Calu3 (cell line): ENCODE measurements around the gene ERC2. TPM values are rescaled to one million over a fixed set of nuclear protein-coding genes. Genes with fewer than 3 reads are reported as not detected.

Experiments
- BruUV-seq: library from RNA; stranded (reverse); fragments of 400-500 nt; replicated peaks from 2 replicates; lab custom pipeline; 2021; lab: Mats Ljungman, UMichigan
- CTCF ChIA-PET: fragments of 300-600 bp; sonication (Branson Sonifier 250); formaldehyde crosslinking; loops from one replicate; lab custom pipeline; 2022; ENCODE audit warnings: antibody characterized with exemption; lab: Charles Lee
- DNase-seq: peaks from one replicate; pipeline ENCODE4 v3.0.0; 2022
- H3K27ac Mint-ChIP-seq: one replicate; pipeline ENCODE4 v1.8.0; 2022; ENCODE audit warnings: mixed read lengths; ENCODE audit not compliant: unreplicated experiment
- H3K27me3 Mint-ChIP-seq: one replicate; pipeline ENCODE4 v1.8.0; 2022; ENCODE audit warnings: mixed read lengths; ENCODE audit not compliant: unreplicated experiment
- H3K36me3 Mint-ChIP-seq: one replicate; pipeline ENCODE4 v1.8.0; 2022; ENCODE audit warnings: mild to moderate bottlenecking, moderate library complexity, mixed read lengths; ENCODE audit not compliant: insufficient read depth, unreplicated experiment
- H3K4me1 Mint-ChIP-seq: one replicate; pipeline ENCODE4 v1.8.0; 2022; ENCODE audit warnings: mild to moderate bottlenecking, low read depth, mixed read lengths; ENCODE audit not compliant: unreplicated experiment
- H3K4me3 Mint-ChIP-seq: one replicate; pipeline ENCODE4 v1.8.0; 2022; ENCODE audit warnings: mild to moderate bottlenecking, low read depth, moderate library complexity, mixed read lengths; ENCODE audit not compliant: unreplicated experiment
- H3K9me3 Mint-ChIP-seq: one replicate; pipeline ENCODE4 v1.8.0; 2022; ENCODE audit warnings: low read depth, mixed read lengths; ENCODE audit not compliant: unreplicated experiment
- CTCF ChIP-seq: fragments of 200-600 bp; IDR thresholded peaks from one replicate; pipeline ENCODE4 v1.8.0; 2022; ENCODE audit warnings: antibody characterized with exemption; ENCODE audit not compliant: unreplicated experiment
- intact Hi-C: fragments of 100-400 bp; cut with micrococcal nuclease; formaldehyde crosslinking; loops from one replicate; pipeline ENCODE4 v1.10.0; 2022; ENCODE audit not compliant: unreplicated experiment
- total RNA-seq: library from RNA; stranded (reverse); gene quantifications from 2 replicates; pipeline ENCODE4 v1.2.3, GENCODE V29; 2022

ERC2 gene
- total RNA-seq, 1 experiment from 2014 or later = 0.73 TPM

DNA sequence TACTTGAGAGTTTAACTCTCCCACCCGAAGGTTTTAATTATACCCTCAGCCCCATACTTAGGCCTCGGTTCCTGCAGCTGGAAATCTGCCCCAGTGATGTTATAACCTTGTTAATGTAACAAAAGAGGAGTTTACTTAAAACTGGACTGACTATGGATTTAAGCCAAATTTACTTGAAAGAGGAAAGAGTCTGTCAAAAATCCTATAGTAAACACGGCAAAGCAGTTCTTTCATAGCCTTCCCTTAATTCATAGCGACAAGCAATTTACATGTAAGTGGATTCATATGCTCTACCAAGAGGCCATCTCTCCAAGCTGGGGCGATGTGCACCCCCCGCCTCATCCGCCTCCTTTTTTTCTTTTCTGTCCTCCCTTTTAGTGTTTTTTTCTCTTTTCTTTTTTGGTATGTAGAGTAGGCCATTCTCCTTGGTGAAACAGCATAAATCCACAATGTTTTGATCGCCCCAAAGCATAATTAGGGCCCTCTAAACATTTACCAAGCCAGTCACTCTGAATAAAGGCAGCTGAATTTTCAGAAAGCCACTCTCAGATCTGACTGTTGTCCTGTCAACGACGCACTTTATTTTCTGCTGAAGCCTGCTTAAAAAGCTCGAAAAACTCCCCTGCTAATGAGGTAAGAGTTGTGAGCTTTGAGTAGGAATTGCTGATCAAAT is 608.1 kb downstream of the ERC2 start:
- BruUV-seq = no TSS peak

GRCh38 chr3:55859305-55859704 is 609.0 kb downstream of the ERC2 start:
- Mint-ChIP-seq H3K9me3 (peaks cover 7% of the 10 kb centered on the region), H3K27ac (no peak overlapping the region), H3K4me1 (no peaks in the 10 kb centered on the region), H3K4me3 (no peak overlapping the region), H3K36me3 (no peaks in the 10 kb centered on the region), H3K27me3 (no peaks in the 10 kb centered on the region)
- DNase-seq = no peak
- CTCF ChIA-PET = no interaction called here
- intact Hi-C loops = no loop called here
- no peak for TF ChIP-seq CTCF
- BruUV-seq = no TSS peak

More for the DNA sequence above, 608.1 kb downstream of the ERC2 start:
- Mint-ChIP-seq H3K4me3 (no peak overlapping the region), H3K4me1 (no peaks in the 10 kb centered on the region), H3K9me3 (peaks cover 7% of the 10 kb centered on the region), H3K27ac (no peak overlapping the region), H3K27me3 (no peaks in the 10 kb centered on the region), H3K36me3 (no peaks in the 10 kb centered on the region)
- no peak for DNase-seq
- TF ChIP-seq CTCF = no peak
- CTCF ChIA-PET = no interaction called here
- intact Hi-C loops = no loop called here

GRCh38 chr3:55858727-55859126 is 609.5 kb downstream of the ERC2 start:
- CTCF ChIA-PET = no interaction called here
- Mint-ChIP-seq H3K9me3 (peaks cover 7% of the 10 kb centered on the region), H3K27ac (no peak overlapping the region), H3K27me3 (no peaks in the 10 kb centered on the region), H3K36me3 (no peaks in the 10 kb centered on the region), H3K4me3 (no peak overlapping the region), H3K4me1 (no peaks in the 10 kb centered on the region)
- no peak for DNase-seq
- BruUV-seq = no TSS peak
- intact Hi-C loops = no loop called here
- TF ChIP-seq CTCF = no peak

GRCh38 chr3:55858302-55858701 is 610.0 kb downstream of the ERC2 start:
- H3K36me3 Mint-ChIP-seq = no peaks in the 10 kb centered on the region
- BruUV-seq = no TSS peak
- no peak overlapping the region for H3K4me3 Mint-ChIP-seq
- CTCF ChIA-PET = no interaction called here
- intact Hi-C loops = no loop called here
- no peak for DNase-seq
- no peaks in the 10 kb centered on the region for H3K27me3 Mint-ChIP-seq
- H3K4me1 Mint-ChIP-seq = no peaks in the 10 kb centered on the region
- peaks cover 7% of the 10 kb centered on the region for H3K9me3 Mint-ChIP-seq
- no peak for TF ChIP-seq CTCF
- no peak overlapping the region for H3K27ac Mint-ChIP-seq
